Measurements from ENCODE around the gene CD7. TPM values are rescaled to one million over a fixed set of nuclear protein-coding genes. Genes with fewer than 3 reads are reported as not detected.

The CD7 gene
- total RNA-seq, 1 donor from 2014 or later = not detected

GRCh38 chr17:82338858-82339633 is 21.6 kb upstream of the CD7 start:
- Mint-ChIP-seq H3K4me1 (ENCODE audit: low read depth) (peaks cover 34% of the 10 kb centered on the region), H3K27me3 (ENCODE audit: low read depth) (peaks cover 9% of the 10 kb centered on the region), H3K4me3 (ENCODE audit: unreplicated experiment) (peak overlapping the region; percentile 69), H3K36me3 (ENCODE audit: low read depth) (no peaks in the 10 kb centered on the region), H3K27ac (ENCODE audit: unreplicated experiment) (peak overlapping the region; percentile 85), H3K9me3 (ENCODE audit: low read depth) (no peaks in the 10 kb centered on the region)
- DNase-seq (ENCODE audit: low spot score) = no peak
- TF ChIP-seq CTCF (IDR thresholded peaks at IDR 0.05) = no peak

GRCh38 chr17:82334622-82335394 is 17.4 kb upstream of the CD7 start:
- Mint-ChIP-seq H3K27ac (ENCODE audit: unreplicated experiment) (peak overlapping the region; percentile 82), H3K4me1 (ENCODE audit: low read depth) (peaks cover 56% of the 10 kb centered on the region), H3K4me3 (ENCODE audit: unreplicated experiment) (peak overlapping the region; percentile 62), H3K9me3 (ENCODE audit: low read depth) (no peaks in the 10 kb centered on the region), H3K27me3 (ENCODE audit: low read depth) (peaks cover 6% of the 10 kb centered on the region), H3K36me3 (ENCODE audit: low read depth) (no peaks in the 10 kb centered on the region)
- TF ChIP-seq CTCF (IDR thresholded peaks at IDR 0.05) = no peak
- no peak for DNase-seq (ENCODE audit: low spot score)

- Mint-ChIP-seq H3K27me3 (ENCODE audit: low read depth) (peaks cover 8% of the 10 kb centered on the region), H3K9me3 (ENCODE audit: low read depth) (no peaks in the 10 kb centered on the region), H3K27ac (ENCODE audit: unreplicated experiment) (no peak overlapping the region), H3K4me1 (ENCODE audit: low read depth) (peaks cover 53% of the 10 kb centered on the region), H3K4me3 (ENCODE audit: unreplicated experiment) (no peak overlapping the region), H3K36me3 (ENCODE audit: low read depth) (no peaks in the 10 kb centered on the region)
- peak; percentile 84 for DNase-seq (ENCODE audit: low spot score)
- no peak for TF ChIP-seq CTCF (IDR thresholded peaks at IDR 0.05)
Observed at GRCh38 chr17:82334204-82334621, 16.8 kb upstream of the CD7 start.

GRCh38 chr17:82333279-82334171 is 16.1 kb upstream of the CD7 start, which contains the start of gene SECTM1:
Gene SECTM1, minus strand, starts transcription at chr17:82333766. Its CDS starts 6,526 bp downstream, at chr17:82327240.
- H3K9me3 Mint-ChIP-seq (ENCODE audit: low read depth) = no peaks in the 10 kb centered on the region
- peaks cover 8% of the 10 kb centered on the region for H3K27me3 Mint-ChIP-seq (ENCODE audit: low read depth)
- H3K36me3 Mint-ChIP-seq (ENCODE audit: low read depth) = no peaks in the 10 kb centered on the region
- no peak for TF ChIP-seq CTCF (IDR thresholded peaks at IDR 0.05)
- peaks cover 46% of the 10 kb centered on the region for H3K4me1 Mint-ChIP-seq (ENCODE audit: low read depth)
- H3K27ac Mint-ChIP-seq (ENCODE audit: unreplicated experiment) = peak within 1 kb of the TSS; percentile 65
- peak within 1 kb of the TSS; percentile 59 for H3K4me3 Mint-ChIP-seq (ENCODE audit: unreplicated experiment)
- DNase-seq (ENCODE audit: low spot score) = no peak
